Activated CD8-positive, alpha-beta T cell treated with anti-CD3 and anti-CD28 coated beads for 36 hours (primary cell): ENCODE results near the gene SGPP1. TPM values are rescaled to one million over a fixed set of nuclear protein-coding genes. Genes with fewer than 3 reads are reported as not detected.
A peak's percentile ranks its signal among the peaks of the same experiment; 100 is the strongest.
"Not testable (repeated sequence)": the region's sequence is repeated elsewhere in the genome, so short reads cannot be mapped to it uniquely, and the experiment has no call there.

Experiments
- ATAC-seq: fragments of 200-7000 bp; cut with Tn5 transposase; one replicate; pipeline ENCODE4 v1.10.0; 2021; ENCODE audit warnings: mild to moderate bottlenecking, moderate library complexity
- CTCF ChIA-PET: fragments of 350-600 bp; sonication (Branson Sonifier 250); formaldehyde crosslinking; loops from one replicate; lab custom pipeline; 2021; ENCODE audit warnings: antibody characterized with exemption; lab: Charles Lee
- POLR2A ChIA-PET: fragments of 350-600 bp; sonication (Branson Sonifier 250); formaldehyde crosslinking; loops from one replicate; lab custom pipeline; 2021; ENCODE audit warnings: antibody characterized with exemption; lab: Charles Lee
- DNase-seq: peaks from one replicate; pipeline ENCODE4 v3.0.0-alpha.2; 2020
- H3K27ac Mint-ChIP-seq: one replicate; pipeline ENCODE4 v1.8.0; 2021; ENCODE audit warnings: mild to moderate bottlenecking, mixed read lengths
- H3K27me3 Mint-ChIP-seq: one replicate; pipeline ENCODE4 v1.8.0; 2021; ENCODE audit warnings: mixed read lengths
- H3K36me3 Mint-ChIP-seq: one replicate; pipeline ENCODE4 v1.8.0; 2021; ENCODE audit warnings: low read depth, mixed read lengths
- H3K4me1 Mint-ChIP-seq: one replicate; pipeline ENCODE4 v1.8.0; 2021; ENCODE audit warnings: low read depth, mixed read lengths
- H3K4me3 Mint-ChIP-seq: one replicate; pipeline ENCODE4 v1.8.0; 2021; ENCODE audit warnings: mild to moderate bottlenecking, moderate library complexity, mixed read lengths
- H3K9me3 Mint-ChIP-seq: one replicate; pipeline ENCODE4 v1.8.0; 2021; ENCODE audit warnings: mixed read lengths
- intact Hi-C: fragments of 100-400 bp; cut with micrococcal nuclease; formaldehyde crosslinking; loops from one replicate; pipeline ENCODE4 v1.10.0; 2022
- total RNA-seq, 2 experiments: library from RNA; stranded (reverse); gene quantifications; one replicate each; pipeline ENCODE4 v1.2.3, GENCODE V29; 2021
- TF ChIP-seq, protein P1 (sequence below): fragments of 200-600 bp; IDR thresholded peaks from one replicate; pipeline ENCODE4 v1.8.0; 2022; ENCODE audit warnings: antibody characterized with exemption, mild to moderate bottlenecking

The SGPP1 gene
- total RNA-seq, 2 experiments from 2014 or later: 10.5 to 10.9 TPM

DNA sequence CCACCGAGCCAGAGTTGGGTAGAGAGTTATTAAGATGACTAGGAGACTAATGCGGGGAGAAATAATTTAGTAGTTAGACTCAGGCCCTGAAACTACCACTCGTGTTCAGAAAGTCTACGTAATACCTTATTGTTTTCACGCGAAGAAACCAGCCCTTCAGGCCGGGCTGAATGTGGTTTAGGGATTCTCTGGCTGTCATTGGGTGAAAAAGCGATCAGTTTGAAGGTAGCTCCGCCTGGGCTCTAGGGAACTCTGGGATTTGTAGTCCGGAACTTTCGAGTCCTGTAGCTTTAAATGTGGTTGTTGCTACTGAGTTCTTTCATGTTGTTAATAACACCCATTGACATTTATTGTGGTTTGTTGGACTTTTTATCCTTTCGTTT is 85.6 kb downstream of the SGPP1 start:
- ChIA-PET CTCF (interaction anchor here (0.8 to 3.2 kb wide), 9 partner anchors 8 to 652 kb away, joined by 3 to 23 read pairs (median 3); partner anchors contain the start of gene ESR2), POLR2A (interaction anchor here (1.8 to 3.6 kb wide), 2 partner anchors 9 to 14 kb away, joined by 4 to 29 read pairs; no protein-coding TSS in a partner anchor)
- Mint-ChIP-seq H3K36me3 (peaks cover 24% of the 10 kb centered on the region), H3K9me3 (peaks cover 3% of the 10 kb centered on the region), H3K27me3 (no peaks in the 10 kb centered on the region), H3K27ac (peak overlapping the region; percentile 100), H3K4me3 (peak overlapping the region; percentile 98), H3K4me1 (peaks cover 30% of the 10 kb centered on the region)
- intact Hi-C loops: loop anchor here (5.0 to 10.0 kb wide), 2 partner anchors 85 to 113 kb away; partner anchors contain the start of gene SGPP1
- TF ChIP-seq, protein P1, sequence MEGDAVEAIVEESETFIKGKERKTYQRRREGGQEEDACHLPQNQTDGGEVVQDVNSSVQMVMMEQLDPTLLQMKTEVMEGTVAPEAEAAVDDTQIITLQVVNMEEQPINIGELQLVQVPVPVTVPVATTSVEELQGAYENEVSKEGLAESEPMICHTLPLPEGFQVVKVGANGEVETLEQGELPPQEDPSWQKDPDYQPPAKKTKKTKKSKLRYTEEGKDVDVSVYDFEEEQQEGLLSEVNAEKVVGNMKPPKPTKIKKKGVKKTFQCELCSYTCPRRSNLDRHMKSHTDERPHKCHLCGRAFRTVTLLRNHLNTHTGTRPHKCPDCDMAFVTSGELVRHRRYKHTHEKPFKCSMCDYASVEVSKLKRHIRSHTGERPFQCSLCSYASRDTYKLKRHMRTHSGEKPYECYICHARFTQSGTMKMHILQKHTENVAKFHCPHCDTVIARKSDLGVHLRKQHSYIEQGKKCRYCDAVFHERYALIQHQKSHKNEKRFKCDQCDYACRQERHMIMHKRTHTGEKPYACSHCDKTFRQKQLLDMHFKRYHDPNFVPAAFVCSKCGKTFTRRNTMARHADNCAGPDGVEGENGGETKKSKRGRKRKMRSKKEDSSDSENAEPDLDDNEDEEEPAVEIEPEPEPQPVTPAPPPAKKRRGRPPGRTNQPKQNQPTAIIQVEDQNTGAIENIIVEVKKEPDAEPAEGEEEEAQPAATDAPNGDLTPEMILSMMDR: no peak
- ATAC-seq (peak; percentile 71), DNase-seq (peak; percentile 87)

DNA sequence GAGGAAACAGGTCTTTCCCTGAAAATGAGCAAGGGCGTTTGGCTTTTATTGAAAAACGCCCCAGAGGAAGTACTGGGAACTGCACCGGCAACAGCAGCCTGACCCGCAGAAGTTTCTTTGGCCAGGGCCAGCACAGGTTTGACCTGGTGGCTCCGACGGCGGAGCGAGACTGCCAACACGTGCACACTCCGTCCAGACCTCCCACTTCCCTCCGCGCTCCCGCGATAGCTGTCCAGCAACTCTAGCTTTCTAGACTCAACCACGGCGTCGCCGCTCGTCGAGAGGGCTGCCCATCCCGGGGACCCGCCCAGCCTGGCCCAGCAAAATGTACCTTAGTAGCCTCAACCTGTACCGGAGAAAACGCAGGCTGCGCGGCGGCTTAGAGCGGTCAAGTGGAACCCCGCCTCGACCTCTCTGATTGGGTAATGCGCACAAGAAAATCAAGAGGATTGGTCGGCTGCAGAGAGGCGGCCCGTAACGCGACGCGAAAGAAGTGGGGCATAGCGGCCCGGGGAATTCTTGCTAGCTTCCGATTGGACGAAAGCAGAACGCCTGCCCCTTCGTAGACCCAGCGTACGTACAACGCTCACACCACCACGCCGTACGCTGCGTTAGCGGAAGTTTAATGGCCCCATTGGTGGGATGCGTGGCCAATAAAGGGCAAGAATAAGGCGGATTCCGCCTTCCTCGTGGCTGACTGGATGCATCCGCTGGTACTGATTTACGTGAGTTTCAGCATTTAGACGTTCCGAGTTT is 86.2 kb downstream of the SGPP1 start, which contains the start of gene WDR89:
WDR89 (minus strand) TSS at position 399 of the 756 bp plus-strand sequence. CDS start 41,929 bp downstream, outside the sequence.
- Mint-ChIP-seq H3K36me3 (peaks cover 30% of the 10 kb centered on the region), H3K4me1 (peaks cover 36% of the 10 kb centered on the region), H3K27me3 (no peaks in the 10 kb centered on the region), H3K27ac (peak within 1 kb of the TSS; percentile 100), H3K9me3 (peaks cover 7% of the 10 kb centered on the region), H3K4me3 (peak within 1 kb of the TSS; percentile 98)
- intact Hi-C loops: loop anchor here (5.0 to 10.0 kb wide), 2 partner anchors 86 to 113 kb away; partner anchors contain the start of gene SGPP1
- ChIA-PET CTCF (interaction anchor here (0.7 to 3.2 kb wide), 9 partner anchors 10 to 653 kb away, joined by 3 to 23 read pairs (median 3); partner anchors contain the start of gene ESR2), POLR2A (interaction anchor here (1.0 to 3.6 kb wide), 6 partner anchors 10 to 384 kb away, joined by 3 to 29 read pairs (median 4); no protein-coding TSS in a partner anchor)
- DNase-seq (peak; percentile 98), ATAC-seq (peak; percentile 88)
- TF ChIP-seq, protein P1: peak; percentile 89

DNA sequence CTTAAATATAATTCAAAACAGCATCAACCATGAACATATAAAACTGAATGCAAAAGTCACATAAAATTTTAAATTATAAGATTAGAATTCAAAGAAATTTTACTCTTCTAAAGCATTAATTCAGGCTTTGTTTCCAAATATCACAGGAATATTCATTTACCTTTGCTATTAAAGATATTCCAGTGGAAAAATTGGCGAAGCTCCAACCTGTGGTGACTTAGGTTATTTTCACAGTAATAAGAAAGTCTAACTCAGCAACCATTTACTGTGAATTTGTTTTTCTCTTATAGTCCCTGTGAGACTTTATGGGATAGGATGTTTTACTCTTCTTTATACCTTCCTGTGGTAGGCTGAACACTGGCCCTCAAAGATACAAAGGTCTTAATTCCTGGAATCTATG is 89.4 kb downstream of the SGPP1 start:
- intact Hi-C loops: no loop called here
- H3K4me3 Mint-ChIP-seq: peak overlapping the region; percentile 98
- peak overlapping the region; percentile 81 for H3K27ac Mint-ChIP-seq
- H3K27me3 Mint-ChIP-seq: no peaks in the 10 kb centered on the region
- TF ChIP-seq, protein P1: no peak
- H3K4me1 Mint-ChIP-seq: peaks cover 54% of the 10 kb centered on the region
- ChIA-PET POLR2A (interaction anchor here (0.6 kb wide), 1 partner anchor 44 kb away, joined by 4 read pairs; no protein-coding TSS in a partner anchor), CTCF (no interaction called here)
- peaks cover 51% of the 10 kb centered on the region for H3K36me3 Mint-ChIP-seq
- peaks cover 17% of the 10 kb centered on the region for H3K9me3 Mint-ChIP-seq
- ATAC-seq: no peak
- DNase-seq: no peak

DNA sequence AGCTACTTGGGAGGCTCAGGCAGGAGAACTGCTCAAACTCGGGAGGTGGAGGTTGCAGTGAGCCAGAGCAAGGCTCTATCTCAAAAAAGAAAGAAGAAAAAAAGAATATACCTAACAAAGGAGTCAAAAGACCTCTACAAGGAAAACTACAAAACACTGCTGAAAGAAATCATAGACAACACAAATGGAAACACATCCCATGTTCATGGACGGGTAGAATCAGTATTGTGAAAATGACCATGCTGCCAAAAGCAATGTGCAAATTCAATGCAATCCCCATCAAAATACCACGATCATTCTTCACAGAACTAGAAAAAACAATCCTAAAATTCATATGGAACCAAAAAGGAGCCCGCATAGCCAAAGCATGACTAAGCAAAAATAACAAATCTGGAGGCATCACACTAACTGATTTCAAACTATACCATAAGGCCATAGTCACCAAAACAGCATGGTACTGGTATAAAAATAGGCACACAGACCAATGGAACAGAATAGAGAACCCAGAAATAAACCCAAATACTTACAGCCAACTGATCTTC is 91.7 kb downstream of the SGPP1 start:
- ATAC-seq, intact Hi-C loops, H3K4me3 Mint-ChIP-seq, POLR2A ChIA-PET, H3K27me3 Mint-ChIP-seq, CTCF ChIA-PET, DNase-seq: not testable (repeated sequence)
- peaks cover 63% of the 10 kb centered on the region for H3K4me1 Mint-ChIP-seq
- H3K9me3 Mint-ChIP-seq: peaks cover 17% of the 10 kb centered on the region
- H3K36me3 Mint-ChIP-seq: peaks cover 51% of the 10 kb centered on the region
- H3K27ac Mint-ChIP-seq: peak overlapping the region; percentile 44

Other genes starting within 250 kb of the SGPP1 start
- 10 to 100 TPM; 39.5 to 39.8 TPM for gene PPP2R5E, start 184.7 kb downstream of the SGPP1 start, total RNA-seq
- 10 to 100 TPM; 30.9 to 33.4 TPM for gene WDR89, start 86.2 kb downstream of the SGPP1 start, total RNA-seq
- gene SYNE2, start 124.9 kb upstream of the SGPP1 start, total RNA-seq: 10 to 100 TPM; 28.1 to 29.0 TPM